HEK293T (cell line): ENCODE results near the gene MACROD2.

Experiments used
- BHLHE40 ChIP-seq: fragments of 450-650 bp; IDR thresholded peaks from 2 replicates; pipeline ENCODE4 v1.6.1; 2016; ENCODE audit warnings: mild to moderate bottlenecking, moderate library complexity, borderline replicate concordance
- CTBP1 ChIP-seq: fragments of 450-650 bp; IDR thresholded peaks from 2 replicates; pipeline ENCODE4 v1.6.1; 2016; ENCODE audit warnings: borderline replicate concordance
- FOXA1 ChIP-seq: fragments of 450-650 bp; IDR thresholded peaks from 2 replicates; pipeline ENCODE4 v1.6.1; 2016; ENCODE audit warnings: mild to moderate bottlenecking
- FOXK2 ChIP-seq: fragments of 450-650 bp; IDR thresholded peaks from 2 replicates; pipeline ENCODE4 v1.6.1; 2016; ENCODE audit warnings: mild to moderate bottlenecking
- SUZ12 ChIP-seq: fragments of 450-650 bp; IDR thresholded peaks from 2 replicates; pipeline ENCODE4 v1.6.1; 2016; ENCODE audit warnings: mild to moderate bottlenecking
- TARDBP ChIP-seq: fragments of 450-650 bp; IDR thresholded peaks from 2 replicates; pipeline ENCODE4 v1.6.1; 2016

- TF ChIP-seq BHLHE40 (no peak), FOXA1 (no peak), SUZ12 (no peak), TARDBP (no peak), FOXK2 (no peak), CTBP1 (no peak)
Measured at GRCh38 chr20:16040742-16041141, 2045.4 kb downstream of the MACROD2 start.
